DOHH2 (cell line): ENCODE measurements around the gene BDH1.

Source experiments
- H3F3A ChIP-seq: fragments of 200-600 bp; sonication (generic), shearing (Covaris generic); 2 replicates; pipeline ENCODE4 v1.6.0; 2016; ENCODE audit warnings: antibody characterized with exemption, mild to moderate bottlenecking; ENCODE audit not compliant: control insufficient read depth, insufficient read depth
- H3K27ac ChIP-seq: fragments of 200-600 bp; sonication (generic); 2 replicates; pipeline ENCODE4 v1.5.1; 2014; ENCODE audit warnings: low read depth, mild to moderate bottlenecking, low read length, moderate library complexity
- H3K27me3 ChIP-seq: fragments of 200-600 bp; sonication (generic); 2 replicates; pipeline ENCODE4 v1.6.1; 2014; ENCODE audit warnings: mild to moderate bottlenecking, low read length, mixed read lengths; ENCODE audit not compliant: control insufficient read depth
- H3K36me3 ChIP-seq: fragments of 200-600 bp; sonication (generic); 2 replicates; pipeline ENCODE4 v1.6.1; 2014; ENCODE audit warnings: mild to moderate bottlenecking, low read length, moderate library complexity, mixed read lengths; ENCODE audit not compliant: control insufficient read depth
- H3K4me1 ChIP-seq: fragments of 200-600 bp; sonication (generic); 2 replicates; pipeline ENCODE4 v1.6.1; 2014; ENCODE audit warnings: mild to moderate bottlenecking, low read length, mixed read lengths; ENCODE audit not compliant: control insufficient read depth
- H3K4me2 ChIP-seq: fragments of 200-600 bp; sonication (generic); 2 replicates; pipeline ENCODE4 v1.6.0; 2014; ENCODE audit warnings: mild to moderate bottlenecking, low read length, moderate library complexity
- H3K4me3 ChIP-seq: fragments of 200-600 bp; sonication (generic); 2 replicates; pipeline ENCODE4 v1.5.1; 2014; ENCODE audit warnings: mild to moderate bottlenecking, low read length, mixed read lengths
- H3K79me2 ChIP-seq: fragments of 200-600 bp; sonication (generic); 2 replicates; pipeline ENCODE4 v1.6.1; 2014; ENCODE audit warnings: mild to moderate bottlenecking, low read length, mixed read lengths; ENCODE audit not compliant: control insufficient read depth
- H3K9me2 ChIP-seq: fragments of 200-600 bp; sonication (generic); replicated peaks from 2 replicates; pipeline ENCODE4 v1.6.1; 2014; ENCODE audit warnings: mild to moderate bottlenecking, low read length, mixed read lengths; ENCODE audit not compliant: control insufficient read depth
- H3K9me3 ChIP-seq: fragments of 200-600 bp; sonication (generic); 2 replicates; pipeline ENCODE4 v1.6.1; 2014; ENCODE audit warnings: antibody characterized with exemption, low read length, mixed read lengths; ENCODE audit not compliant: control insufficient read depth, insufficient read depth
- H4K20me1 ChIP-seq: fragments of 200-600 bp; sonication (generic); 2 replicates; pipeline ENCODE4 v1.6.0; 2014; ENCODE audit warnings: low read depth, mild to moderate bottlenecking, antibody characterized with exemption, low read length, moderate library complexity; ENCODE audit not compliant: control insufficient read depth, insufficient read depth
- CTCF ChIP-seq: fragments of 200-600 bp; sonication (generic); IDR thresholded peaks from one replicate; pipeline ENCODE4 v1.5.1; 2014; ENCODE audit warnings: antibody characterized with exemption, mild to moderate bottlenecking, low read depth, low read length; ENCODE audit not compliant: poor library complexity, severe bottlenecking
- EZH2phosphoT487 ChIP-seq: fragments of 200-600 bp; sonication (generic); IDR thresholded peaks from 2 replicates; pipeline ENCODE4 v1.6.1; 2017; ENCODE audit warnings: borderline replicate concordance, mild to moderate bottlenecking, antibody characterized with exemption, low read length, moderate library complexity, mixed read lengths

BDH1 gene

DNA sequence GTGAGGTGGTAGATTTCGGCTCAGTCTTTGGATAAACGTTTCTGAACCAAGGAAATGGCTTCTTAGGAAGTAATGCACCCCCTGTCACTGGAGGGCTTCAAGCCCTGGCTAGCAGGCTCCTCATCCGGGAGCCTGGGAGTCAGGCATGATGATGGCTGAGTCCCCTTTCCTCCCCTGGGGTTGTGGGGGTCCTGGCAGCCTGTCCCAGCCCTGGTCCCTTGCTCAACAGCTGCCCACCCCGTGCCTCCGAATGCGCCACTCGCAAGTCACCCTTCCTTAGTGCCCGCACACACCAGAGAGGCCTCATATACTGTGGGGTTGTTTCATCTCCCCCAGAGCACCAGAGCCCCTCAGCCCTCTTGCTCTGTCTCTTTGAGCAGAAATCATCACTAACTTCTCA, 48.2 kb downstream of the BDH1 start:
- H3K27ac ChIP-seq = no peak overlapping the region
- no peaks in the 10 kb centered on the region for H3K27me3 ChIP-seq
- peaks cover 15% of the 10 kb centered on the region for H3K36me3 ChIP-seq
- no peaks in the 10 kb centered on the region for H3K9me3 ChIP-seq
- H3K4me3 ChIP-seq = no peak overlapping the region
- H4K20me1 ChIP-seq = no peaks in the 10 kb centered on the region
- H3K9me2 ChIP-seq = no peaks in the 10 kb centered on the region
- 0 out of 2 replicates have a peak, but pooled peaks cover 2% of the 10 kb centered on the region for H3F3A ChIP-seq
- H3K4me1 ChIP-seq = peaks cover 7% of the 10 kb centered on the region
- TF ChIP-seq CTCF (no peak), EZH2phosphoT487 (no peak)
- no peaks in the 10 kb centered on the region for H3K79me2 ChIP-seq
- H3K4me2 ChIP-seq = no peak overlapping the region

- no peak for TF ChIP-seq CTCF
- TF ChIP-seq EZH2phosphoT487 = no peak
These were observed 48.7 kb downstream of the BDH1 start for GRCh38 chr3:197507081-197507480.

GRCh38 chr3:197505796-197506548, 49.8 kb downstream of the BDH1 start:
- Histone ChIP-seq H3K36me3 (0 out of 2 replicates have a peak, but pooled peaks cover 4% of the 10 kb centered on the region), H4K20me1 (no peaks in the 10 kb centered on the region), H3K9me2 (no peaks in the 10 kb centered on the region), H3K4me2 (no peak overlapping the region), H3K27ac (no peak overlapping the region), H3F3A (no peaks in the 10 kb centered on the region), H3K9me3 (no peaks in the 10 kb centered on the region), H3K79me2 (no peaks in the 10 kb centered on the region), H3K4me3 (no peak overlapping the region), H3K27me3 (no peaks in the 10 kb centered on the region), H3K4me1 (peaks cover 19% of the 10 kb centered on the region)
- TF ChIP-seq CTCF = no peak

More at GRCh38 chr3:197507081-197507480, 48.7 kb downstream of the BDH1 start:
- H3K27ac ChIP-seq = no peak overlapping the region
- H4K20me1 ChIP-seq = no peaks in the 10 kb centered on the region
- no peaks in the 10 kb centered on the region for H3K79me2 ChIP-seq
- H3K9me2 ChIP-seq = no peaks in the 10 kb centered on the region
- no peak overlapping the region for H3K4me3 ChIP-seq
- H3K9me3 ChIP-seq = no peaks in the 10 kb centered on the region
- H3F3A ChIP-seq = 0 out of 2 replicates have a peak, but pooled peaks cover 2% of the 10 kb centered on the region
- H3K27me3 ChIP-seq = no peaks in the 10 kb centered on the region
- no peak overlapping the region for H3K4me2 ChIP-seq
- peaks cover 10% of the 10 kb centered on the region for H3K36me3 ChIP-seq
- peaks cover 7% of the 10 kb centered on the region for H3K4me1 ChIP-seq
